ENCODE results near the gene GTF2F1. TPM values are rescaled to one million over a fixed set of nuclear protein-coding genes. Genes with fewer than 3 reads are reported as not detected.

The GTF2F1 gene
- total and polyA plus RNA-seq, 2 donors (not counting 1 experiment from before 2014, with no cell fraction given) = 41.0 to 56.5 TPM

DNA sequence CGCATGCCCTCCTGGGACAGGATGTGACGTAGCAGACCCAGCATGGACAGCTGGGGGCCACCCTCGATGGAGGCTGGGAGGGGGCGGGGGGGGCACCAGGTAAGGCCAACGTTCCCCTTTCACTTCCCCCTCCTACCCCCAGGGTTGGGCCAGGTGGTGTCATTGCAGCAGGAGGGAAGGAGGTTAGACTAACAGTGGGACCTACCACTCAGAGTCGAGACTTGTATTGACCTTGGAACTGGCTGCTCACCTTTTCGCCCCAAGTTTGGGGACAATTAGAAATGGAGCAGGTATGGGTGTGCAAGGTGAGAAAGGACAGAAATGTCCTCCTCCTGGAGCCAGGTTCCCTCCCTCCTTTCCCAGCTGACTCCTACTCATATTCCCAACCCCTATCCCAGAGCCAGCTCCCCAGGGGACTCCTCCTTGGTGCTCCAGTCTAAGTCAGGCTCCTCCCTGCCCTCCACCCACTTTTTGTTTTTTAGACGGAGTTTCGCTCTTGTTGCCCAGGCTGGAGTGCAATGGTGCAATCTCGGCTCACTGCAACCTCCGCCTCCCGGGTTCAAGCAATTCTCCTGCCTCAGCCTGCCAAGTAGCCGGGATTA is 49.2 kb upstream of the GTF2F1 start:
- no peak for DNase-seq
- no peak overlapping the region for H3K9ac ChIP-seq (ENCODE audit: low read length)
- ChIA-PET CTCF (no interaction called here), POLR2A (no interaction called here)
- Mint-ChIP-seq H3K9me3 (ENCODE audit: insufficient read depth) (no peaks in the 10 kb centered on the region), H3K4me3 (no peak overlapping the region), H3K4me1 (no peaks in the 10 kb centered on the region), H3K27ac (no peak overlapping the region), H3K27me3 (no peaks in the 10 kb centered on the region)
- intact Hi-C loops (cut with micrococcal nuclease) = no loop called here
- H3K4me1 ChIP-seq (ENCODE audit: control insufficient read depth in 2 of 2, insufficient read depth in 2 of 2, low read length in 2 of 2) = no peaks in the 10 kb centered on the region
- H3K36me3 ChIP-seq (replicated peaks in 1 of 2; ENCODE audit: control extremely low read depth in 1 of 2, control insufficient read depth in 1 of 2, extremely low read depth in 1 of 2, insufficient read depth in 2 of 2, low read length in 1 of 2) = no peaks in the 10 kb centered on the region
- no peak overlapping the region for H2AFZ ChIP-seq (ENCODE audit: insufficient read depth, low read depth, low read length, poor library complexity, severe bottlenecking)
- TF ChIP-seq, protein P1, sequence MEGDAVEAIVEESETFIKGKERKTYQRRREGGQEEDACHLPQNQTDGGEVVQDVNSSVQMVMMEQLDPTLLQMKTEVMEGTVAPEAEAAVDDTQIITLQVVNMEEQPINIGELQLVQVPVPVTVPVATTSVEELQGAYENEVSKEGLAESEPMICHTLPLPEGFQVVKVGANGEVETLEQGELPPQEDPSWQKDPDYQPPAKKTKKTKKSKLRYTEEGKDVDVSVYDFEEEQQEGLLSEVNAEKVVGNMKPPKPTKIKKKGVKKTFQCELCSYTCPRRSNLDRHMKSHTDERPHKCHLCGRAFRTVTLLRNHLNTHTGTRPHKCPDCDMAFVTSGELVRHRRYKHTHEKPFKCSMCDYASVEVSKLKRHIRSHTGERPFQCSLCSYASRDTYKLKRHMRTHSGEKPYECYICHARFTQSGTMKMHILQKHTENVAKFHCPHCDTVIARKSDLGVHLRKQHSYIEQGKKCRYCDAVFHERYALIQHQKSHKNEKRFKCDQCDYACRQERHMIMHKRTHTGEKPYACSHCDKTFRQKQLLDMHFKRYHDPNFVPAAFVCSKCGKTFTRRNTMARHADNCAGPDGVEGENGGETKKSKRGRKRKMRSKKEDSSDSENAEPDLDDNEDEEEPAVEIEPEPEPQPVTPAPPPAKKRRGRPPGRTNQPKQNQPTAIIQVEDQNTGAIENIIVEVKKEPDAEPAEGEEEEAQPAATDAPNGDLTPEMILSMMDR (IDR thresholded peaks at IDR 0.05) = no peak
- TF ChIP-seq EZH2 (IDR thresholded peaks at IDR 0.05; ENCODE audit: borderline replicate concordance, insufficient read depth, low read depth, low read length, poor library complexity, severe bottlenecking) = no peak
- H3K9me3 ChIP-seq (ENCODE audit: control extremely low read depth in 1 of 3, control insufficient read depth in 2 of 3, insufficient read depth in 1 of 3, low read length in 2 of 3) = peaks cover 0 to 12% (median 0%) of the 10 kb centered on the region in 3 donors
- no peak overlapping the region for H3K27ac ChIP-seq (ENCODE audit: low read length in 2 of 2)
- no peak overlapping the region for H3K4me2 ChIP-seq (replicated peaks; ENCODE audit: low read depth, low read length, poor library complexity, severe bottlenecking)
- no peaks in the 10 kb centered on the region for H3K79me2 ChIP-seq (ENCODE audit: control insufficient read depth, insufficient read depth, low read length)
- WGBS (ENCODE audit: insufficient coverage) = 95% methylated on average over 6 of the region's 13 CpGs
- no peak overlapping the region for H3K4me3 ChIP-seq (ENCODE audit: control extremely low read depth in 1 of 5, extremely low read depth in 1 of 5, insufficient read depth in 1 of 5, low read depth in 2 of 5, low read length in 4 of 5)
- H4K20me1 ChIP-seq (ENCODE audit: control insufficient read depth, insufficient read depth, low read length, poor library complexity, severe bottlenecking) = no peaks in the 10 kb centered on the region
- no peak for ATAC-seq (ENCODE audit: low read depth)
- H3K27me3 ChIP-seq (replicated peaks in 1 of 4; ENCODE audit: control extremely low read depth in 1 of 4, control insufficient read depth in 3 of 4, insufficient read depth in 4 of 4, low read length in 3 of 4) = no peaks in the 10 kb centered on the region

DNA sequence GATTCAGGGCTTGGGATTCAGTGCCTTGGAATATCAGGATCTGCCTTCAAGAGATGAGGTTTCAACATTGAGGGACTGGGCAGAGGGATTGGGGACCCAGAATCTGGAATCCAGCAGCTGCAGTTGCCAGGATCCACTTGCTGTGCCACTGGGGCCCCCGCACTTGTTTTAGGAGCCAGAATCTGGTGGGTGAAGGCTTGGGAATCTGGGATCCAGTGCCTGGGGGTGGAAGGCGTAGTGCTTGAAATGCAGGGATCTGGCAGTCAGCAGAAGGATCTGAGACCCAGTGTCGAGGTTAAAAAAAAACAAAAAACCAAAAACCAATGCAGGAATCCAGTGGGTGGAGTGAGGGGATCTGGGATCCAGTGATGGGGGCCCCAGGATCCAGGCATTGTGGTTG is 47.9 kb upstream of the GTF2F1 start:
- Mint-ChIP-seq H3K4me3 (no peak overlapping the region), H3K9me3 (ENCODE audit: insufficient read depth) (no peaks in the 10 kb centered on the region), H3K27ac (no peak overlapping the region), H3K27me3 (no peaks in the 10 kb centered on the region), H3K4me1 (no peaks in the 10 kb centered on the region)
- Histone ChIP-seq H3K4me3 (ENCODE audit: control extremely low read depth in 1 of 5, extremely low read depth in 1 of 5, insufficient read depth in 1 of 5, low read depth in 2 of 5, low read length in 4 of 5) (no peak overlapping the region), H3K27me3 (replicated peaks in 1 of 4; ENCODE audit: control extremely low read depth in 1 of 4, control insufficient read depth in 3 of 4, insufficient read depth in 4 of 4, low read length in 3 of 4) (no peaks in the 10 kb centered on the region), H3K79me2 (ENCODE audit: control insufficient read depth, insufficient read depth, low read length) (no peaks in the 10 kb centered on the region), H3K27ac (ENCODE audit: low read length in 2 of 2) (no peak overlapping the region), H3K36me3 (replicated peaks in 1 of 2; ENCODE audit: control extremely low read depth in 1 of 2, control insufficient read depth in 1 of 2, extremely low read depth in 1 of 2, insufficient read depth in 2 of 2, low read length in 1 of 2) (no peaks in the 10 kb centered on the region), H3K9me3 (ENCODE audit: control extremely low read depth in 1 of 3, control insufficient read depth in 2 of 3, insufficient read depth in 1 of 3, low read length in 2 of 3) (peaks cover 0 to 6% (median 0%) of the 10 kb centered on the region in 3 donors), H2AFZ (ENCODE audit: insufficient read depth, low read depth, low read length, poor library complexity, severe bottlenecking) (no peak overlapping the region), H3K9ac (ENCODE audit: low read length) (no peak overlapping the region), H4K20me1 (ENCODE audit: control insufficient read depth, insufficient read depth, low read length, poor library complexity, severe bottlenecking) (no peaks in the 10 kb centered on the region), H3K4me2 (replicated peaks; ENCODE audit: low read depth, low read length, poor library complexity, severe bottlenecking) (no peak overlapping the region), H3K4me1 (ENCODE audit: control insufficient read depth in 2 of 2, insufficient read depth in 2 of 2, low read length in 2 of 2) (no peaks in the 10 kb centered on the region)
- TF ChIP-seq, protein P1 (IDR thresholded peaks at IDR 0.05) = no peak
- ATAC-seq (ENCODE audit: low read depth) = no peak
- WGBS (ENCODE audit: insufficient coverage) = 94% methylated on average over 3 of the region's 3 CpGs
- intact Hi-C loops (cut with micrococcal nuclease) = no loop called here
- no peak for DNase-seq
- ChIA-PET POLR2A (interaction anchor here (0.6 kb wide), 1 partner anchor 30 kb away, joined by 6 read pairs; no protein-coding TSS in a partner anchor), CTCF (no interaction called here)
